HepG2 (cell line): ENCODE measurements around the gene STK32C. TPM values are rescaled to one million over a fixed set of nuclear protein-coding genes. Genes with fewer than 3 reads are reported as not detected.

ENCODE experiments used
- ATAC-seq: fragments of 200-7000 bp; cut with Tn5 transposase; 3 replicates; pipeline ENCODE4 v1.9.1; 2020; ENCODE audit warnings: mild to moderate bottlenecking, moderate library complexity
- BruUV-seq: library from RNA; stranded (reverse); fragments of 400-500 nt; replicated peaks from 2 replicates; lab custom pipeline; 2021; lab: Mats Ljungman, UMichigan
- CTCF ChIA-PET: fragments of 300-600 bp; formaldehyde crosslinking; extraction: SDS; loops from one replicate; lab custom pipeline; 2021; ENCODE audit warnings: low total read pairs, inconsistent platforms, low intra/inter-chr PET ratio; lab: Yijun Ruan, JAX
- POLR2A ChIA-PET: fragments of 350-600 bp; sonication (Branson Sonifier 250); formaldehyde crosslinking; loops from one replicate; lab custom pipeline; 2020; ENCODE audit warnings: antibody characterized with exemption, inconsistent platforms; lab: Yijun Ruan, JAX
- DNase-seq: peaks from one replicate; pipeline ENCODE4 v3.0.0-alpha.2; 2015; ENCODE audit warnings: low spot score
- FAIRE-seq: peaks from 3 replicates; lab custom pipeline; 2011; peaks lifted over from hg19 to GRCh38; lab: Jason Lieb, UNC
- H2AFZ ChIP-seq: one replicate; pipeline ENCODE4 v1.6.1; 2011; ENCODE audit warnings: low read length, inconsistent platforms
- H3K27ac ChIP-seq: fragments of 300-600 bp; 3 replicates; pipeline ENCODE4 v1.8.0; 2011; ENCODE audit warnings: mixed run types, mild to moderate bottlenecking, mixed read lengths, low read length, inconsistent platforms; ENCODE audit not compliant: insufficient read depth; ENCODE audit errors: extremely low read length
- H3K27me3 ChIP-seq, 2 experiments: fragments of 200-600 bp in 1 of 2; 2 replicates in 1 of 2; 3 replicates in 1 of 2; pipeline versions ENCODE4 v1.6.0 to v1.8.0; 2011; ENCODE audit warnings: low read length in 2 of 2, mild to moderate bottlenecking in 2 of 2, moderate library complexity in 2 of 2, inconsistent platforms in 1 of 2; ENCODE audit not compliant: insufficient read depth in 2 of 2, control insufficient read depth in 1 of 2
- H3K36me3 ChIP-seq, 2 experiments: fragments of 200-600 bp in 1 of 2; replicated peaks in 1 of 2; 2 replicates in 1 of 2; 3 replicates in 1 of 2; pipeline versions ENCODE4 v1.5.1 to v1.8.0; 2011; ENCODE audit warnings: low read length in 2 of 2, inconsistent platforms in 1 of 2; ENCODE audit not compliant: insufficient read depth in 2 of 2, control insufficient read depth in 1 of 2
- H3K4me1 ChIP-seq: 2 replicates; pipeline ENCODE4 v1.5.1; 2012; ENCODE audit warnings: low read length, inconsistent platforms; ENCODE audit not compliant: insufficient read depth
- H3K4me2 ChIP-seq: 2 replicates; pipeline ENCODE4 v1.6.0; 2011; ENCODE audit warnings: low read depth, low read length, inconsistent platforms
- H3K4me3 ChIP-seq, 3 experiments: fragments of 200-600 bp in 1 of 3; sonication (generic), shearing (Covaris generic) in 1 of 3; replicated peaks in 1 of 3; 2 replicates each; pipeline ENCODE4 v1.5.1; 2011 to 2016; ENCODE audit warnings: low read length in 3 of 3, inconsistent platforms in 2 of 3, low read depth in 2 of 3, mild to moderate bottlenecking in 2 of 3, control low read depth in 1 of 3, mixed read lengths in 1 of 3; ENCODE audit not compliant: insufficient read depth in 1 of 3
- H3K79me2 ChIP-seq: one replicate; pipeline ENCODE4 v1.6.1; 2011; ENCODE audit warnings: low read length, inconsistent platforms; ENCODE audit not compliant: insufficient read depth
- H3K9ac ChIP-seq: 2 replicates; pipeline ENCODE4 v1.6.0; 2011; ENCODE audit warnings: mild to moderate bottlenecking, low read depth, low read length, inconsistent platforms; ENCODE audit not compliant: insufficient read depth
- H3K9me3 ChIP-seq: 2 replicates; pipeline ENCODE4 v1.5.1; 2012; ENCODE audit warnings: mild to moderate bottlenecking, low read length
- H4K20me1 ChIP-seq: 2 replicates; pipeline ENCODE4 v1.6.0; 2011; ENCODE audit warnings: inconsistent platforms, mild to moderate bottlenecking, low read length, moderate library complexity; ENCODE audit not compliant: insufficient read depth
- CENPT ChIP-seq: sonication (generic); formaldehyde crosslinking; IDR thresholded peaks from 2 replicates; pipeline ENCODE4 v1.8.0; 2022; ENCODE audit warnings: low read depth, mild to moderate bottlenecking, moderate library complexity, missing genetic modification reagents
- CHD2 ChIP-seq: IDR thresholded peaks from 2 replicates; pipeline ENCODE4 v1.6.1; 2011; ENCODE audit warnings: low read depth, low read length, improper control_type of control experiment
- EZH2 ChIP-seq: conservative IDR thresholded peaks from 2 replicates; pipeline ENCODE4 v1.6.1; 2012; ENCODE audit warnings: mild to moderate bottlenecking, low read depth, low read length, moderate library complexity
- HOXA7 ChIP-seq: sonication (generic); formaldehyde crosslinking; IDR thresholded peaks from 2 replicates; pipeline ENCODE4 v1.8.1; 2022; ENCODE audit warnings: mild to moderate bottlenecking, missing genetic modification reagents, moderate library complexity
- NFRKB ChIP-seq: fragments of 450-650 bp; IDR thresholded peaks from 2 replicates; pipeline ENCODE4 v1.6.1; 2017
- NPAS2 ChIP-seq: sonication (generic); formaldehyde crosslinking; IDR thresholded peaks from 2 replicates; pipeline ENCODE4 v1.8.0; 2022; ENCODE audit warnings: mild to moderate bottlenecking, missing genetic modification reagents, borderline replicate concordance
- RORA ChIP-seq: sonication (generic); formaldehyde crosslinking; IDR thresholded peaks from 2 replicates; pipeline ENCODE4 v1.5.0; 2020; ENCODE audit warnings: mild to moderate bottlenecking, missing genetic modification reagents, moderate library complexity
- TP53 ChIP-seq: sonication (generic); formaldehyde crosslinking; conservative IDR thresholded peaks from 2 replicates; pipeline ENCODE4 v1.4.0; 2020; ENCODE audit warnings: missing genetic modification reagents
- ZNF329 ChIP-seq: sonication (generic); formaldehyde crosslinking; IDR thresholded peaks from 2 replicates; pipeline ENCODE4 v1.9.0; 2021; ENCODE audit warnings: low read depth, mild to moderate bottlenecking, missing genetic modification reagents
- ZSCAN22 ChIP-seq: sonication (generic); formaldehyde crosslinking; IDR thresholded peaks from 2 replicates; pipeline ENCODE4 v1.4.0; 2020; ENCODE audit warnings: mild to moderate bottlenecking, missing genetic modification reagents
- WGBS: methylation state at CpG from one replicate; pipeline ENCODE4 v1.1.6; 2017; ENCODE audit warnings: low lambda C conversion rate; 5-methylcytosine and 5-hydroxymethylcytosine counted together
- in situ Hi-C: cut with HindIII; loops from 2 replicates; pipeline ENCODE4 v1.10.0; 2017; ENCODE audit warnings: low pct_unique_long_range_greater_than_20kb; ENCODE audit not compliant: extremely low pct_ligation_motif_present
- intact Hi-C: fragments of 100-400 bp; cut with micrococcal nuclease; formaldehyde crosslinking; loops from one replicate; pipeline ENCODE4 v1.10.0; 2022; ENCODE audit not compliant: unreplicated experiment
- polyA plus RNA-seq, 8 experiments: library from polyadenylated mRNA; depleted of rRNA in 3 of 8; stranded (reverse) in 7 of 8; unstranded in 1 of 8; fragments of >200 nt; fragmentation: Illumina TruSeq in 4 of 8; extraction: Trizol in 4 of 8; gene quantifications; 2 replicates each; pipeline versions ENCODE4 v1.2.1 to v1.2.3, GENCODE V29; 2011 to 2016; ENCODE audit warnings: low read depth in 4 of 8, missing spikeins in 1 of 8, mixed read lengths in 1 of 8; ENCODE audit not compliant: insufficient read depth in 1 of 8
- total RNA-seq, 5 experiments: library from RNA; depleted of rRNA; stranded (reverse); fragments of >200 nt; fragmentation: Illumina TruSeq; extraction: Trizol; gene quantifications; 2 replicates each; pipeline ENCODE4 v1.2.3, GENCODE V29; 2016; ENCODE audit warnings: low read depth in 1 of 5
- TF ChIP-seq, protein P1 (sequence below): sonication (generic); formaldehyde crosslinking; IDR thresholded peaks from 2 replicates; pipeline ENCODE4 v1.5.1; 2020; ENCODE audit warnings: missing genetic modification reagents, mild to moderate bottlenecking, borderline replicate concordance
- TF ChIP-seq, protein P2 (sequence below): sonication (generic); formaldehyde crosslinking; IDR thresholded peaks from 2 replicates; pipeline ENCODE4 v1.5.1; 2020; ENCODE audit warnings: missing genetic modification reagents, mild to moderate bottlenecking, borderline replicate concordance
- TF ChIP-seq, protein P3 (sequence below): sonication (generic); formaldehyde crosslinking; IDR thresholded peaks from 2 replicates; pipeline ENCODE4 v1.5.1; 2020; ENCODE audit warnings: mild to moderate bottlenecking, missing genetic modification reagents, moderate library complexity
- TF ChIP-seq, protein P4 (sequence below): sonication (generic); formaldehyde crosslinking; IDR thresholded peaks from 2 replicates; pipeline ENCODE4 v1.4.0; 2020; ENCODE audit warnings: missing genetic modification reagents

STK32C gene
- total and polyA plus RNA-seq, 2 of the 13 experiments (the other 11 are each of a cell fraction or from before 2014, with no cell fraction given) = 10.9 to 19.4 TPM

DNA sequence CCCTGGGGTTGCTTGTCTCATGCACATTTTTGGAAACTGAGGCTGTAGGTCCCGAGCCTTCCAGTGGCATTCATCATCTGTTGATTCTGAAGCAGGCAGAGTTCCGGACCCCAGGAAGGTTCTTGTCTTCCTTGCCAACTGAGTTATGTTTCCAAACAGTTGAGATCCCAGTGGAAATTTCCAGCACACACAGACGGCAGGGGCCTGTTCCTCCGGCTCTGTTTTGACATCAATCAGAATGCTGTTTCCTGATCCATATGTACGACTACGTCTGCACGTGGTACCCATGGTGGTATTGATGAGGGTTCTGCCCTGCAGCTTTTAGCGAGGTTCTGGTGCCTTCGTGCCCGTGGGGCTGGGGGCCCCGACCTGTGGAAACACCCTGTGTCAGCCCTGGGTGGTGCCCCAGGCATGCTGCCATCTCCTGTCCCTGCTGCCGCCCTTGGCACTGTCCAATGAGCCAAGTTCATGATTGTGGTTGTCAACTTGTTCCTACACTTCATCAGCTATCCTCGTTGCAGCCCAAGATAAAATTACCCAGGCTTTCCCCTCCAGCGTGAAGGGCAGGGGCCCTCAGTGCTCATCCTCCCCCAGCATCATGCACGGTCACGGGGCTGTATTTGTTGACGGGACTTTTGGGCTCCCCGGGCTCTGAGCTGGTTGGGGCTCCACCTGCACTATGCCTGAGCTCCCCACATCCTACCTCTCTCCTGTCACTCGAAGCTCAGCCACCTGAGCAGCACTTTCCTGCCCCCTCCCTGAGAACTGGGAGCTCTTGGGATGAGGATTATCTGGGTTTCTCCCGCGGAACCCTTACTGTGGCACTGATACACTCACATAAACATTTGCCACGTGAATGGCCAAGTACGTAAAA lies 128.8 kb downstream of the STK32C start:
- ATAC-seq (no peak), FAIRE-seq (no peak), DNase-seq (no peak)
- Histone ChIP-seq H3K36me3 (no peaks in the 10 kb centered on the region), H3K27me3 (peaks cover 0 to 36% of the 10 kb centered on the region in 2 experiments), H2AFZ (no peak overlapping the region), H3K9ac (no peak overlapping the region), H3K4me2 (no peak overlapping the region), H4K20me1 (no peaks in the 10 kb centered on the region; the same call in none of the 2 replicates), H3K9me3 (no peaks in the 10 kb centered on the region), H3K4me3 (no peak overlapping the region), H3K79me2 (no peaks in the 10 kb centered on the region), H3K4me1 (peaks cover 68% of the 10 kb centered on the region), H3K27ac (no peak overlapping the region)
- intact Hi-C loops (no loop called here), in situ Hi-C loops (no loop called here)
- 35% methylated on average over 11 of the region's 23 CpGs for WGBS
- BruUV-seq = no TSS peak
- ChIA-PET POLR2A (no interaction called here), CTCF (no interaction called here)
- TF ChIP-seq ZNF329 (no peak), RORA (CRISPR knock-in tag) (no peak), NPAS2 (CRISPR knock-in tag) (no peak), ZSCAN22 (CRISPR knock-in tag) (no peak), EZH2 (no peak), CENPT (no peak), CHD2 (no peak), HOXA7 (CRISPR knock-in tag) (no peak), NFRKB (no peak), TP53 (CRISPR knock-in tag) (no peak)
- TF ChIP-seq, protein P1, sequence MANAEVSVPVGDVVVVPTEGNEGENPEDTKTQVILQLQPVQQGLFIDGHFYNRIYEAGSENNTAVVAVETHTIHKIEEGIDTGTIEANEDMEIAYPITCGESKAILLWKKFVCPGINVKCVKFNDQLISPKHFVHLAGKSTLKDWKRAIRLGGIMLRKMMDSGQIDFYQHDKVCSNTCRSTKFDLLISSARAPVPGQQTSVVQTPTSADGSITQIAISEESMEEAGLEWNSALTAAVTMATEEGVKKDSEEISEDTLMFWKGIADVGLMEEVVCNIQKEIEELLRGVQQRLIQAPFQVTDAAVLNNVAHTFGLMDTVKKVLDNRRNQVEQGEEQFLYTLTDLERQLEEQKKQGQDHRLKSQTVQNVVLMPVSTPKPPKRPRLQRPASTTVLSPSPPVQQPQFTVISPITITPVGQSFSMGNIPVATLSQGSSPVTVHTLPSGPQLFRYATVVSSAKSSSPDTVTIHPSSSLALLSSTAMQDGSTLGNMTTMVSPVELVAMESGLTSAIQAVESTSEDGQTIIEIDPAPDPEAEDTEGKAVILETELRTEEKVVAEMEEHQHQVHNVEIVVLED (CRISPR knock-in tag) = no peak
- TF ChIP-seq, protein P2, sequence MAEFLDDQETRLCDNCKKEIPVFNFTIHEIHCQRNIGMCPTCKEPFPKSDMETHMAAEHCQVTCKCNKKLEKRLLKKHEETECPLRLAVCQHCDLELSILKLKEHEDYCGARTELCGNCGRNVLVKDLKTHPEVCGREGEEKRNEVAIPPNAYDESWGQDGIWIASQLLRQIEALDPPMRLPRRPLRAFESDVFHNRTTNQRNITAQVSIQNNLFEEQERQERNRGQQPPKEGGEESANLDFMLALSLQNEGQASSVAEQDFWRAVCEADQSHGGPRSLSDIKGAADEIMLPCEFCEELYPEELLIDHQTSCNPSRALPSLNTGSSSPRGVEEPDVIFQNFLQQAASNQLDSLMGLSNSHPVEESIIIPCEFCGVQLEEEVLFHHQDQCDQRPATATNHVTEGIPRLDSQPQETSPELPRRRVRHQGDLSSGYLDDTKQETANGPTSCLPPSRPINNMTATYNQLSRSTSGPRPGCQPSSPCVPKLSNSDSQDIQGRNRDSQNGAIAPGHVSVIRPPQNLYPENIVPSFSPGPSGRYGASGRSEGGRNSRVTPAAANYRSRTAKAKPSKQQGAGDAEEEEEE (CRISPR knock-in tag) = no peak
- TF ChIP-seq, protein P3, sequence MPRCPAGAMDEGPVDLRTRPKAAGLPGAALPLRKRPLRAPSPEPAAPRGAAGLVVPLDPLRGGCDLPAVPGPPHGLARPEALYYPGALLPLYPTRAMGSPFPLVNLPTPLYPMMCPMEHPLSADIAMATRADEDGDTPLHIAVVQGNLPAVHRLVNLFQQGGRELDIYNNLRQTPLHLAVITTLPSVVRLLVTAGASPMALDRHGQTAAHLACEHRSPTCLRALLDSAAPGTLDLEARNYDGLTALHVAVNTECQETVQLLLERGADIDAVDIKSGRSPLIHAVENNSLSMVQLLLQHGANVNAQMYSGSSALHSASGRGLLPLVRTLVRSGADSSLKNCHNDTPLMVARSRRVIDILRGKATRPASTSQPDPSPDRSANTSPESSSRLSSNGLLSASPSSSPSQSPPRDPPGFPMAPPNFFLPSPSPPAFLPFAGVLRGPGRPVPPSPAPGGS (CRISPR knock-in tag) = no peak
- TF ChIP-seq, protein P4, sequence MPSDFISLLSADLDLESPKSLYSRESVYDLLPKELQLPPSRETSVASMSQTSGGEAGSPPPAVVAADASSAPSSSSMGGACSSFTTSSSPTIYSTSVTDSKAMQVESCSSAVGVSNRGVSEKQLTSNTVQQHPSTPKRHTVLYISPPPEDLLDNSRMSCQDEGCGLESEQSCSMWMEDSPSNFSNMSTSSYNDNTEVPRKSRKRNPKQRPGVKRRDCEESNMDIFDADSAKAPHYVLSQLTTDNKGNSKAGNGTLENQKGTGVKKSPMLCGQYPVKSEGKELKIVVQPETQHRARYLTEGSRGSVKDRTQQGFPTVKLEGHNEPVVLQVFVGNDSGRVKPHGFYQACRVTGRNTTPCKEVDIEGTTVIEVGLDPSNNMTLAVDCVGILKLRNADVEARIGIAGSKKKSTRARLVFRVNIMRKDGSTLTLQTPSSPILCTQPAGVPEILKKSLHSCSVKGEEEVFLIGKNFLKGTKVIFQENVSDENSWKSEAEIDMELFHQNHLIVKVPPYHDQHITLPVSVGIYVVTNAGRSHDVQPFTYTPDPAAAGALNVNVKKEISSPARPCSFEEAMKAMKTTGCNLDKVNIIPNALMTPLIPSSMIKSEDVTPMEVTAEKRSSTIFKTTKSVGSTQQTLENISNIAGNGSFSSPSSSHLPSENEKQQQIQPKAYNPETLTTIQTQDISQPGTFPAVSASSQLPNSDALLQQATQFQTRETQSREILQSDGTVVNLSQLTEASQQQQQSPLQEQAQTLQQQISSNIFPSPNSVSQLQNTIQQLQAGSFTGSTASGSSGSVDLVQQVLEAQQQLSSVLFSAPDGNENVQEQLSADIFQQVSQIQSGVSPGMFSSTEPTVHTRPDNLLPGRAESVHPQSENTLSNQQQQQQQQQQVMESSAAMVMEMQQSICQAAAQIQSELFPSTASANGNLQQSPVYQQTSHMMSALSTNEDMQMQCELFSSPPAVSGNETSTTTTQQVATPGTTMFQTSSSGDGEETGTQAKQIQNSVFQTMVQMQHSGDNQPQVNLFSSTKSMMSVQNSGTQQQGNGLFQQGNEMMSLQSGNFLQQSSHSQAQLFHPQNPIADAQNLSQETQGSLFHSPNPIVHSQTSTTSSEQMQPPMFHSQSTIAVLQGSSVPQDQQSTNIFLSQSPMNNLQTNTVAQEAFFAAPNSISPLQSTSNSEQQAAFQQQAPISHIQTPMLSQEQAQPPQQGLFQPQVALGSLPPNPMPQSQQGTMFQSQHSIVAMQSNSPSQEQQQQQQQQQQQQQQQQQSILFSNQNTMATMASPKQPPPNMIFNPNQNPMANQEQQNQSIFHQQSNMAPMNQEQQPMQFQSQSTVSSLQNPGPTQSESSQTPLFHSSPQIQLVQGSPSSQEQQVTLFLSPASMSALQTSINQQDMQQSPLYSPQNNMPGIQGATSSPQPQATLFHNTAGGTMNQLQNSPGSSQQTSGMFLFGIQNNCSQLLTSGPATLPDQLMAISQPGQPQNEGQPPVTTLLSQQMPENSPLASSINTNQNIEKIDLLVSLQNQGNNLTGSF (CRISPR knock-in tag) = no peak
